ENCODE measurements around the gene RAD51B. TPM values are rescaled to one million over a fixed set of nuclear protein-coding genes. Genes with fewer than 3 reads are reported as not detected.

RAD51B gene
- total RNA-seq, 1 experiment from 2014 or later = 14.2 TPM

DNA sequence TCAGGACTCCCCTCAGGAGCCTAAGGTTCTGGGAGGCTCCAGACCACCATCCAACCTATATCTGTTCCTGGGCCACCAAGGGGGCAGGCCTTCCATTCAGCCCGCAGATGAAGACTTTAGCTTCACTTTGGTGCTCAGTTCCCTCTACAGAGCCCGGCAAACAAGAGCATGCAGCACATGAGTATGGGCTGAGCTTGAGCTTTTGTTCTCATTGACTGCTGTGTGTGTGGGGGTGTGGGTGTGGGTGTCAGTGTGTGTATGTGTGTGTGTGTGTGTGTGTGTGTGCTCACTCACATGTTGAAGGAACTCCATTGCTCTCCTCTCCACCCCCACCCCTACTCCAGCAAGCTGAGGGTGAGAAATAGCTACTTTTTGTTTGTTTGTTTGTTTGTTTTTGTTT is 754.1 kb downstream of the RAD51B start:
- Mint-ChIP-seq H3K4me3 (no peak overlapping the region), H3K27ac (no peak overlapping the region), H3K9me3 (peaks cover 13% of the 10 kb centered on the region), H3K36me3 (peaks cover 2% of the 10 kb centered on the region), H3K27me3 (ENCODE audit: low read depth) (no peaks in the 10 kb centered on the region), H3K4me1 (peaks cover 6% of the 10 kb centered on the region)
- POLR2A ChIA-PET = no interaction called here
- no peak for ATAC-seq
- no peak for DNase-seq (ENCODE audit: low spot score)
- TF ChIP-seq SP1 (CRISPR knock-in tag; conservative IDR thresholded peaks at IDR 0.05) (no peak), NR3C1 (CRISPR knock-in tag; conservative IDR thresholded peaks at IDR 0.05; ENCODE audit: low read depth) (no peak), ZNF263 (CRISPR knock-in tag; IDR thresholded peaks at IDR 0.05; ENCODE audit: low read depth) (no peak), RORB (CRISPR knock-in tag; IDR thresholded peaks at IDR 0.05) (no peak), CREM (CRISPR knock-in tag; IDR thresholded peaks at IDR 0.05) (no peak), TCF7 (CRISPR knock-in tag; IDR thresholded peaks at IDR 0.05; ENCODE audit: low read depth) (no peak), GRHL2 (CRISPR knock-in tag; IDR thresholded peaks at IDR 0.05; ENCODE audit: insufficient replicate concordance, severe bottlenecking) (no peak)
- TF ChIP-seq, protein P1, sequence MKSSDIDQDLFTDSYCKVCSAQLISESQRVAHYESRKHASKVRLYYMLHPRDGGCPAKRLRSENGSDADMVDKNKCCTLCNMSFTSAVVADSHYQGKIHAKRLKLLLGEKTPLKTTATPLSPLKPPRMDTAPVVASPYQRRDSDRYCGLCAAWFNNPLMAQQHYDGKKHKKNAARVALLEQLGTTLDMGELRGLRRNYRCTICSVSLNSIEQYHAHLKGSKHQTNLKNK (CRISPR knock-in tag; IDR thresholded peaks at IDR 0.05) = no peak
- TF ChIP-seq, protein P2, sequence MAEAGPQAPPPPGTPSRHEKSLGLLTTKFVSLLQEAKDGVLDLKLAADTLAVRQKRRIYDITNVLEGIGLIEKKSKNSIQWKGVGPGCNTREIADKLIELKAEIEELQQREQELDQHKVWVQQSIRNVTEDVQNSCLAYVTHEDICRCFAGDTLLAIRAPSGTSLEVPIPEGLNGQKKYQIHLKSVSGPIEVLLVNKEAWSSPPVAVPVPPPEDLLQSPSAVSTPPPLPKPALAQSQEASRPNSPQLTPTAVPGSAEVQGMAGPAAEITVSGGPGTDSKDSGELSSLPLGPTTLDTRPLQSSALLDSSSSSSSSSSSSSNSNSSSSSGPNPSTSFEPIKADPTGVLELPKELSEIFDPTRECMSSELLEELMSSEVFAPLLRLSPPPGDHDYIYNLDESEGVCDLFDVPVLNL (CRISPR knock-in tag; IDR thresholded peaks at IDR 0.05; ENCODE audit: borderline replicate concordance, low read depth) = no peak
- TF ChIP-seq, protein P3, sequence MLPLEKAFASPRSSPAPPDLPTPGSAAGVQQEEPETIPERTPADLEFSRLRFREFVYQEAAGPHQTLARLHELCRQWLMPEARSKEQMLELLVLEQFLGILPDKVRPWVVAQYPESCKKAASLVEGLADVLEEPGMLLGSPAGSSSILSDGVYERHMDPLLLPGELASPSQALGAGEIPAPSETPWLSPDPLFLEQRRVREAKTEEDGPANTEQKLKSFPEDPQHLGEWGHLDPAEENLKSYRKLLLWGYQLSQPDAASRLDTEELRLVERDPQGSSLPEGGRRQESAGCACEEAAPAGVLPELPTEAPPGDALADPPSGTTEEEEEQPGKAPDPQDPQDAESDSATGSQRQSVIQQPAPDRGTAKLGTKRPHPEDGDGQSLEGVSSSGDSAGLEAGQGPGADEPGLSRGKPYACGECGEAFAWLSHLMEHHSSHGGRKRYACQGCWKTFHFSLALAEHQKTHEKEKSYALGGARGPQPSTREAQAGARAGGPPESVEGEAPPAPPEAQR (CRISPR knock-in tag; IDR thresholded peaks at IDR 0.05) = no peak
- TF ChIP-seq, protein P4, sequence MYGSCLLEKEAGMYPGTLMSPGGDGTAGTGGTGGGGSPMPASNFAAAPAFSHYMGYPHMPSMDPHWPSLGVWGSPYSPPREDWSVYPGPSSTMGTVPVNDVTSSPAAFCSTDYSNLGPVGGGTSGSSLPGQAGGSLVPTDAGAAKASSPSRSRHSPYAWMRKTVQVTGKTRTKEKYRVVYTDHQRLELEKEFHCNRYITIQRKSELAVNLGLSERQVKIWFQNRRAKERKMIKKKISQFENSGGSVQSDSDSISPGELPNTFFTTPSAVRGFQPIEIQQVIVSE (CRISPR knock-in tag; IDR thresholded peaks at IDR 0.05; ENCODE audit: borderline replicate concordance) = no peak
- TF ChIP-seq, protein P5, sequence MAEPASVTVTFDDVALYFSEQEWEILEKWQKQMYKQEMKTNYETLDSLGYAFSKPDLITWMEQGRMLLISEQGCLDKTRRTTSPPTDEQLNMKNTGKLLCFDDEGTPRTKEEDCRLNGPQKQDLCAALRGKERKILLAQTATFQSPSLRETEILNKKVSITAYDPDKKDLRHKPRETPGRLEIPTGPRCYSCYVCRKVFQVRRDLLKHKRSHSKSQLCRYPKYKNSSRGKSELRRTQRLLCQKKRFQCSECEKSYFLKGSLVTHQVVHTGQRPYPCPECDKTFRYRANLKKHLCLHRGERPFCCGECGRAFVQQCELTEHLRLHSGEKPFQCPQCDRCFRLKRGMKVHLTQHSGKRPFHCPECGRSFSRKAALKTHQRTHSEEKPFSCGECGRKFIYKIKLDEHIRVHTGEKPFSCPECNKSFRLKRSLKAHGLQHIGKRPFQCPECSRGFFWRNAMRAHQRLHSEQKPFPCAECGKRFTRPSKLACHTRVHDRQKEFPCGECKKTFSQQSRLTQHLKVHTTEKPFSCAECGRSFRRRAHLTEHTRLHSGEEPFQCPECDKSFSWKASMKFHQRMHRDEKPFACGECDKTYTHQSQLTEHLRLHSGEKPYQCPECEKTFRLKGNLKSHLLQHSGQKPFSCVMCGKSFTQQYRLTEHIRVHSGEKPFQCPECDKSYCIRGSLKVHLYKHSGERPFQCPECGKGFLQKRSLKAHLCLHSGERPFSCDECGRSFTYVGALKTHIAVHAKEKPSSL (CRISPR knock-in tag; conservative IDR thresholded peaks at IDR 0.05) = no peak
- TF ChIP-seq, protein P6, sequence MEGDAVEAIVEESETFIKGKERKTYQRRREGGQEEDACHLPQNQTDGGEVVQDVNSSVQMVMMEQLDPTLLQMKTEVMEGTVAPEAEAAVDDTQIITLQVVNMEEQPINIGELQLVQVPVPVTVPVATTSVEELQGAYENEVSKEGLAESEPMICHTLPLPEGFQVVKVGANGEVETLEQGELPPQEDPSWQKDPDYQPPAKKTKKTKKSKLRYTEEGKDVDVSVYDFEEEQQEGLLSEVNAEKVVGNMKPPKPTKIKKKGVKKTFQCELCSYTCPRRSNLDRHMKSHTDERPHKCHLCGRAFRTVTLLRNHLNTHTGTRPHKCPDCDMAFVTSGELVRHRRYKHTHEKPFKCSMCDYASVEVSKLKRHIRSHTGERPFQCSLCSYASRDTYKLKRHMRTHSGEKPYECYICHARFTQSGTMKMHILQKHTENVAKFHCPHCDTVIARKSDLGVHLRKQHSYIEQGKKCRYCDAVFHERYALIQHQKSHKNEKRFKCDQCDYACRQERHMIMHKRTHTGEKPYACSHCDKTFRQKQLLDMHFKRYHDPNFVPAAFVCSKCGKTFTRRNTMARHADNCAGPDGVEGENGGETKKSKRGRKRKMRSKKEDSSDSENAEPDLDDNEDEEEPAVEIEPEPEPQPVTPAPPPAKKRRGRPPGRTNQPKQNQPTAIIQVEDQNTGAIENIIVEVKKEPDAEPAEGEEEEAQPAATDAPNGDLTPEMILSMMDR (IDR thresholded peaks at IDR 0.05) = no peak
- CTCF ChIA-PET = no interaction called here

DNA sequence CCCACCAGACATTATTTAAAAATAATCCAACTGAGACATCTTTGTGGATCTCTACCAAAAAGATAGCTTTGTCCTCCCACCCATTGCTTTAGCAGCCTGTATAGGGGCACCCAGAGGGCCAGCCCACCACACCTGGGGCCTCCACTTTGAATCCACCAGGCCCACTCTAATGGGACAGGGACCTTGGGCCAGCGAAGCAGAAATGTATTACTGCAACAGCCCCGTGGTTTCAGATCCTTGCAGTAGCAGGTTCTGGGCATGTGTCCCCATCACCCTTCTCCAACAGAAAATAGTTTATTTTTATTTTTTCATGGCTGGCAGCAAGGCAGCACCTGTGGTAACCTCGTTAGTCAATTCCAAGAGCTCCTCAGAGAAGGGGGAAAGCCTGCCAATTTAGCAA is 754.9 kb downstream of the RAD51B start:
- Mint-ChIP-seq H3K9me3 (peaks cover 13% of the 10 kb centered on the region), H3K27me3 (ENCODE audit: low read depth) (no peaks in the 10 kb centered on the region; the same call in 1 of the 2 replicates), H3K4me3 (no peak overlapping the region), H3K36me3 (peaks cover 2% of the 10 kb centered on the region), H3K27ac (no peak overlapping the region), H3K4me1 (peaks cover 9% of the 10 kb centered on the region)
- no peak for TF ChIP-seq GABPB1 (CRISPR knock-in tag; IDR thresholded peaks at IDR 0.05)
- no peak for TF ChIP-seq ZNF219 (CRISPR knock-in tag; IDR thresholded peaks at IDR 0.05; ENCODE audit: borderline replicate concordance)
- no peak for TF ChIP-seq RORB (CRISPR knock-in tag; IDR thresholded peaks at IDR 0.05)
- TF ChIP-seq, protein P7, sequence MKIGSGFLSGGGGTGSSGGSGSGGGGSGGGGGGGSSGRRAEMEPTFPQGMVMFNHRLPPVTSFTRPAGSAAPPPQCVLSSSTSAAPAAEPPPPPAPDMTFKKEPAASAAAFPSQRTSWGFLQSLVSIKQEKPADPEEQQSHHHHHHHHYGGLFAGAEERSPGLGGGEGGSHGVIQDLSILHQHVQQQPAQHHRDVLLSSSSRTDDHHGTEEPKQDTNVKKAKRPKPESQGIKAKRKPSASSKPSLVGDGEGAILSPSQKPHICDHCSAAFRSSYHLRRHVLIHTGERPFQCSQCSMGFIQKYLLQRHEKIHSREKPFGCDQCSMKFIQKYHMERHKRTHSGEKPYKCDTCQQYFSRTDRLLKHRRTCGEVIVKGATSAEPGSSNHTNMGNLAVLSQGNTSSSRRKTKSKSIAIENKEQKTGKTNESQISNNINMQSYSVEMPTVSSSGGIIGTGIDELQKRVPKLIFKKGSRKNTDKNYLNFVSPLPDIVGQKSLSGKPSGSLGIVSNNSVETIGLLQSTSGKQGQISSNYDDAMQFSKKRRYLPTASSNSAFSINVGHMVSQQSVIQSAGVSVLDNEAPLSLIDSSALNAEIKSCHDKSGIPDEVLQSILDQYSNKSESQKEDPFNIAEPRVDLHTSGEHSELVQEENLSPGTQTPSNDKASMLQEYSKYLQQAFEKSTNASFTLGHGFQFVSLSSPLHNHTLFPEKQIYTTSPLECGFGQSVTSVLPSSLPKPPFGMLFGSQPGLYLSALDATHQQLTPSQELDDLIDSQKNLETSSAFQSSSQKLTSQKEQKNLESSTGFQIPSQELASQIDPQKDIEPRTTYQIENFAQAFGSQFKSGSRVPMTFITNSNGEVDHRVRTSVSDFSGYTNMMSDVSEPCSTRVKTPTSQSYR (CRISPR knock-in tag; IDR thresholded peaks at IDR 0.05) = no peak
- TF ChIP-seq ESRRA (CRISPR knock-in tag; IDR thresholded peaks at IDR 0.05; ENCODE audit: borderline replicate concordance) = no peak
- no peak for TF ChIP-seq CREB1 (CRISPR knock-in tag; IDR thresholded peaks at IDR 0.05)
- no peak for TF ChIP-seq CREM (CRISPR knock-in tag; IDR thresholded peaks at IDR 0.05)
- TF ChIP-seq JAZF1 (CRISPR knock-in tag; IDR thresholded peaks at IDR 0.05) = no peak
- TF ChIP-seq NFE2L1 (CRISPR knock-in tag; IDR thresholded peaks at IDR 0.05) = no peak
- DNase-seq (ENCODE audit: low spot score) (no peak), ATAC-seq (no peak)
- CTCF ChIA-PET = no interaction called here
- POLR2A ChIA-PET = no interaction called here
